ENCODE data around the gene RPUSD4. TPM values are rescaled to one million over a fixed set of nuclear protein-coding genes. Genes with fewer than 3 reads are reported as not detected.

Gene RPUSD4
- total RNA-seq, 1 experiment from 2014 or later: 42.9 TPM

DNA sequence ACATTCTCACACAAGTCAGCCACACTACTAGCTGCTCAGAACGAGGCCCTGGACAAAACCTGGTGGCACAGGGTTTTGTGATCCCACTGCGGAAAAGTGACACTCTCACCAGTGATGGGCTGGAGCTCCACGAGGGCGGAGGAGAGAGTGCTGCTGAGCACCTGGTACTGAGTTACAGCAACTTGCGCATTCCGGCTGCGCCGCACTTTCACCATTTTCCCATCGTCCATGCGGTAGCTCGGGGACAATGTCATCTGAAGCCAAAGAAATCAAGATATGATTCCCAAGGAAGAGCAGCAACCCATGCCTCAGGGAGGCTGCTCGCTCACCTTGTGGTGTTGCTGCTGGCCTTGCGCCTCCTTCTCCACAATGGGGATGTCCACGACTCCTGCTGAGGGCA, 6.1 kb downstream of the RPUSD4 start:
- Histone ChIP-seq H3K18ac (ENCODE audit: insufficient read length, low read depth, low read length) (no peak overlapping the region), H3K4ac (ENCODE audit: low read depth, low read length) (no peak overlapping the region), H3K27ac (ENCODE audit: insufficient read length, low read depth, low read length) (no peak overlapping the region), H2BK120ac (ENCODE audit: low read depth, low read length, poor library complexity, severe bottlenecking) (no peak overlapping the region), H3K79me1 (ENCODE audit: insufficient read depth, low read depth, low read length, poor library complexity, severe bottlenecking) (peaks cover 4% of the 10 kb centered on the region), H3K9ac (ENCODE audit: extremely low read depth, insufficient read length, low read length) (no peak overlapping the region), H4K91ac (ENCODE audit: insufficient read length, low read depth, low read length) (no peak overlapping the region), H2BK15ac (ENCODE audit: low read depth, low read length) (no peak overlapping the region), H3K27me3 (ENCODE audit: insufficient read depth, low read length) (no peaks in the 10 kb centered on the region), H2AK5ac (ENCODE audit: insufficient read length, low read length) (no peak overlapping the region), H3T11ph (ENCODE audit: low read length) (no peak overlapping the region), H3K79me2 (ENCODE audit: insufficient read depth, low read length) (no peaks in the 10 kb centered on the region), H3K56ac (ENCODE audit: insufficient read length, low read depth, low read length) (no peak overlapping the region), H2BK12ac (ENCODE audit: insufficient read length, low read depth, low read length) (no peak overlapping the region), H2BK20ac (ENCODE audit: low read depth, low read length, poor library complexity, severe bottlenecking) (no peak overlapping the region), H3K9me3 (ENCODE audit: control insufficient read depth, low read depth, low read length) (no peaks in the 10 kb centered on the region), H3K4me2 (ENCODE audit: insufficient read depth, insufficient read length, low read length) (no peak overlapping the region), H2BK5ac (ENCODE audit: insufficient read length, low read length) (no peak overlapping the region), H4K20me1 (ENCODE audit: control insufficient read depth, insufficient read depth, insufficient read length) (no peaks in the 10 kb centered on the region), H2AFZ (ENCODE audit: low read length) (no peak overlapping the region), H3K23me2 (ENCODE audit: insufficient read length, low read depth, low read length, poor library complexity, severe bottlenecking) (no peaks in the 10 kb centered on the region), H3K23ac (ENCODE audit: insufficient read length, low read depth, low read length) (no peak overlapping the region), H3K14ac (ENCODE audit: insufficient read depth, low read length) (no peak overlapping the region), H4K8ac (replicated peaks; ENCODE audit: insufficient read length, low read depth, low read length) (no peak overlapping the region), H4K5ac (ENCODE audit: insufficient read length, low read depth, low read length) (no peak overlapping the region), H3K4me1 (ENCODE audit: insufficient read depth, low read length) (no peaks in the 10 kb centered on the region)
- WGBS (ENCODE audit: extremely low coverage, insufficient read length, low lambda C conversion rate): no CpG with 5 or more reads among the region's 14 CpGs
- no peak overlapping the region for H3K27ac Mint-ChIP-seq
- TF ChIP-seq, protein P1, sequence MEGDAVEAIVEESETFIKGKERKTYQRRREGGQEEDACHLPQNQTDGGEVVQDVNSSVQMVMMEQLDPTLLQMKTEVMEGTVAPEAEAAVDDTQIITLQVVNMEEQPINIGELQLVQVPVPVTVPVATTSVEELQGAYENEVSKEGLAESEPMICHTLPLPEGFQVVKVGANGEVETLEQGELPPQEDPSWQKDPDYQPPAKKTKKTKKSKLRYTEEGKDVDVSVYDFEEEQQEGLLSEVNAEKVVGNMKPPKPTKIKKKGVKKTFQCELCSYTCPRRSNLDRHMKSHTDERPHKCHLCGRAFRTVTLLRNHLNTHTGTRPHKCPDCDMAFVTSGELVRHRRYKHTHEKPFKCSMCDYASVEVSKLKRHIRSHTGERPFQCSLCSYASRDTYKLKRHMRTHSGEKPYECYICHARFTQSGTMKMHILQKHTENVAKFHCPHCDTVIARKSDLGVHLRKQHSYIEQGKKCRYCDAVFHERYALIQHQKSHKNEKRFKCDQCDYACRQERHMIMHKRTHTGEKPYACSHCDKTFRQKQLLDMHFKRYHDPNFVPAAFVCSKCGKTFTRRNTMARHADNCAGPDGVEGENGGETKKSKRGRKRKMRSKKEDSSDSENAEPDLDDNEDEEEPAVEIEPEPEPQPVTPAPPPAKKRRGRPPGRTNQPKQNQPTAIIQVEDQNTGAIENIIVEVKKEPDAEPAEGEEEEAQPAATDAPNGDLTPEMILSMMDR (conservative IDR thresholded peaks at IDR 0.05): no peak
- no peak overlapping the region for H3K4me3 Mint-ChIP-seq
- no peaks in the 10 kb centered on the region for H3K27me3 Mint-ChIP-seq (ENCODE audit: low read depth)
- H3K9me3 Mint-ChIP-seq: no peaks in the 10 kb centered on the region
- peaks cover 67 to 88% (median 87%) of the 10 kb centered on the region in 3 experiments; a peak in 6 of 7 replicates for H3K36me3 Mint-ChIP-seq (ENCODE audit: insufficient read depth in 1 of 3, low read depth in 3 of 3)
- peaks cover under 1 to 2% of the 10 kb centered on the region in 2 experiments; a peak in 3 of 4 replicates for H3K4me1 Mint-ChIP-seq
- no peak for DNase-seq
